C4-2B (cell line): ENCODE measurements around the gene HOXA7.

ENCODE experiments used
- H3K27ac ChIP-seq: fragments of 450-650 bp; 2 replicates; pipeline ENCODE4 v1.5.1; 2017
- CTCF ChIP-seq: fragments of 450-650 bp; conservative IDR thresholded peaks from 2 replicates; pipeline ENCODE4 v1.5.1; 2017; ENCODE audit warnings: mild to moderate bottlenecking
- ZFX ChIP-seq: fragments of 450-650 bp; IDR thresholded peaks from 2 replicates; pipeline ENCODE4 v1.6.1; 2017

Gene HOXA7

DNA sequence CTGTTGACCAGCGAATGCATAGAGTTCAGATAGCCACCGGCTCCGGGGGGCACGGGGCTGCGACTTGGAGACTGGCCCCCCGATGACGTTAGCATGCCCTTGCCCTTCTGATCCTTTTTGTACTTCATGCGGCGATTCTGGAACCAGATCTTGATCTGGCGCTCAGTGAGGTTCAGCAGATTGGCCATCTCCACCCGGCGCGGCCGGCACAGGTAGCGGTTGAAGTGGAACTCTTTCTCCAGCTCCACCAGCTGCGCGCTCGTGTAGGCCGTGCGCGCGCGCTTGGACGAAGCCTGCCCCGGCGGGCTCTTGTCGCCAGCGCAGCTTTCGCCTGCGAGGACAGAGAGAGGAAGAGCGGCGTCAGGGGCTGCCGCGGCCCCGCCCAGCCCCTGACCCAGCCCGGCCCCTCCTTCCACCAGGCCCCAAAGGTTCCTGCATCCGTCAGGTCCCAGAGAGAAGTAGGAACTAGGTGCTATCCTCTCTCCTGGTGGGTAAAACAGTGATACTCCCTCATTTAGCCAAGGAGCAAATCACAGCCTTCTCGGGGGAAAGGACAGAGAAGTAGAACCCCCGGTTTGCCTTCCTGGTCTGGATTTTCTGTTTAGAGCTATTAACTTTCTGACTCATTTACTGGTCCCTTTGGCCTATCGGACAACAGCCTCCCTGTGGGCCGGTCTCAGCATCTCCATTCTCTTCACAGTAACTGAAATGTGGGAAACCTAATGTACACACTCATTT, 47.9 kb downstream of the HOXA7 start:
- TF ChIP-seq CTCF: no peak
- TF ChIP-seq ZFX: no peak
- no peak overlapping the region for H3K27ac ChIP-seq

DNA sequence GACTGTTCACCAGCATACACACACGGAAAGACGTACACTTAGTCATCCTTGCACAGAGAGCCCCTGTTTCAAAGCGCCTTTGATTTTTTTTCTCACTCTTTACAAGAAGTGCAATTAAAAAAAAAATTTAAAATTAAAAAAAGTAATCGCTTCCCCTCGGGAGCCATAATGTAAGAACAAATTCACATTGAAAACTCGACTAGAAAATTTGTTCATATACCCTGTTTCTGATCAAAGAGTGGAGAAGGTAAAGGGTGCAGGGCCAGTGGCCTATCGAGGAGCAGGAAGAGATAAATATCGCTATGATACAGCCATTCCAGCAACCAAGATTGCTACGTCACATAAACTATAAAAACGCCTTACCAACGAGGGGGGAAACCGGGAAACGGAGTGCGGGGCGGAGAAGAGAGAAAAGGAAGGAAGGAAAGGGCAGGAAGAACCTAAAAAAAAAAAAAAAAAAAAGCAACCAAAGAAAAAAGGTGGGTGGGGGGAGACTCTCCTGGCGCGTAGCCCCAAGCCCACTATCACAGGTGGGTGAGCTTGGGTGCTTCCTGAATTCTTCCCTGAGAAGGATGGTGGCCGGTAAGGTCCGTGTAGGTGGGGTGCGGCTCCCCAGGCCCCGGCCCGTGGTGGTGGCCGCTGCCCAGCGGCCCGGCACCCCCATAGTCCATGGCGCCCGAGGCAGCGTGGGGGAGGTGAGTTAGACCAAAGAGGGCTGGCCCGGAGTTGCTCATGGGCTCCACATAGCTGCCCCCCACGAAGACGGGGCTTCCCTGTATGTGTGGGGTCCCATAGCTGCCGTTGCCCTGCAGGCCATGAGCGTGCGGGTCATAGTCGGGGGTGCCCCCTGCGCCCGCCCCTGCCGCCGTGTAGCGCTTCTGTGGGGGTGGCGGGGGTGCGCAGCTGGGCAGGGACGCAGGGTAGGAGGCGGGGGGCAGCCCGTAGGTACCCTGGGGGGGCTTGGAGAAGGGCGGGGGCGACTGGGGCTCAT, 48.8 kb downstream of the HOXA7 start:
- TF ChIP-seq CTCF: no peak
- no peak for TF ChIP-seq ZFX
- no peak overlapping the region for H3K27ac ChIP-seq

- H3K27ac ChIP-seq: no peak overlapping the region
- no peak for TF ChIP-seq ZFX
- no peak for TF ChIP-seq CTCF
Observed at GRCh38 chr7:27106901-27107240, 49.6 kb downstream of the HOXA7 start.

DNA sequence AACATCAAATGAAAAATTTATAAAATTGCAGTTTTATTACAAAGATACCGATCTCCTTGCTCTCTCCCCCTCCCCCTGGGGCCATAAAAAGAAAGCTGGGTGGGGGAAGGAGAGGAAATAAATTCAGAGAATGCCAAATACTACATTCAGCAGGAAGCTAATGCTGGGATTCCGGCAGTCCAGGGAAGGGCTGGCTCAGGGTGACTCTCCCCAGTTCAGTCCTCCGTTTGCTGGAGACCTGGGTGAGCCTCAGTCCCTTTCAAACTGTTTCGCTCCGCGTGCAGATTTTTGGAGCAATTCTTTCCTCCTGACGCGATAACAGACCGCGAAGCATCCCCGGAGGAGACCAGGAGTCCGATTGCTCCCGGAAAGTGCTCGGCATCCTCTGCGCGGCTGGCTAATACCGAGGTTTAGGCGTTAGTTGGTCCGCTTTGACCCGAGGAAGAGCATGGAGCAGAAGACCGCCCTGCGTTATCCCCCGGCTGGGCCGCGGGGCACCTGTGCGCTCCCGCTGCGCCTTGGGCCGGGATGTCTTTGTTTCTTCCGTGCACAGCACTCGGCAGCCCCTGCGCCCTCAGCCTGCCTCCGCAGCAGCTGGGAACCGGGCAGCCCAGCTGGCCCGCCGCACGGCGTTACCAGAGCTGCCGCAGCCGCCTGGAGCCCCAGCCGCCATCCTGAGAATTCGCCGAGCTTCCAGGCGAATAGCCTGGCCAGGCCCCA, 50.1 kb downstream of the HOXA7 start:
- TF ChIP-seq CTCF (no peak), ZFX (no peak)
- H3K27ac ChIP-seq: no peak overlapping the region

GRCh38 chr7:27105301-27106031, 51.0 kb downstream of the HOXA7 start:
- no peak overlapping the region for H3K27ac ChIP-seq
- no peak for TF ChIP-seq CTCF
- TF ChIP-seq ZFX: no peak

DNA sequence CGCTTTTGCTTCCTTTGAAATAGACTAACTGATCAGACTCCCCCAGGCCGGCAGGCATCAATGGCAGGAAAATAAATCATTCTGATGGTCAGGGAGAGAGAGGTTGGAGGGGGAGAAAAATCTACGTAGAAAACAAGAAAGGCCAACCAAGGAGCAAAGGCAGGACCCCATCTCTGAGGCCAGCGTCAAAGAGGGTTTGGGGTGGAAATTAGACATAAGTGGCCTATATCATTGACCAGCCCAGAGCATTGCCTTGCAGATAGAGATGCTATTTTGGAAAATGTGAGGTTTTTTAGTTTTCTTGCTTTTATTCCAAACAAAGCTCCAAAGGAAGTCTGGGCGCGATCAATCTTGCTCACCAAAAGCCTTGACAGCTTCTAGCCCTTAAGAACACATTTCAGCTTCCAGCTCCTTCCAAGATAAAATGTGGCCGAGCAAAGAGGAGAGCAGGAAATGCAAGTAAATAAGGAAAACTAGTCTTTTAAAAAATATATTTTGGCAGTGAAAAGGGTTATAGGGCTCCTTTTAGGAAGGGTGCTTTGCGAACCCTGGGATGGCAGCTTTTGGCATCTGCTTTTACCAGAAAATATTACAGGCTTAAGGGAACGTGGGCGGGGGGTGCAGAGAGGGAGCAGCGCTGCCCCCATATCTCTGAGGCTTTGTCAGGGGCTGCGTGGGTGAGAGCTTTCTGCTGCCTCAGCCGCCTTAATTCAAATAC, 52.0 kb downstream of the HOXA7 start:
- no peak for TF ChIP-seq ZFX
- TF ChIP-seq CTCF: no peak
- H3K27ac ChIP-seq: no peak overlapping the region
